HEK293T (cell line): ENCODE measurements around the gene LGALS8.

Experiments used
- BHLHE40 ChIP-seq: fragments of 450-650 bp; IDR thresholded peaks from 2 replicates; pipeline ENCODE4 v1.6.1; 2016; ENCODE audit warnings: mild to moderate bottlenecking, moderate library complexity, borderline replicate concordance
- FOXK2 ChIP-seq: fragments of 450-650 bp; IDR thresholded peaks from 2 replicates; pipeline ENCODE4 v1.6.1; 2016; ENCODE audit warnings: mild to moderate bottlenecking
- SP1 ChIP-seq: fragments of 450-650 bp; IDR thresholded peaks from 2 replicates; pipeline ENCODE4 v1.6.1; 2017

- TF ChIP-seq BHLHE40 (no peak), FOXK2 (no peak), SP1 (no peak)
Observed at GRCh38 chr1:236589531-236589930, 65.7 kb downstream of the LGALS8 start.
